Hepatocyte (in vitro differentiated cells): ENCODE results near the gene PSAPL1.

ENCODE experiments used
- EZH2phosphoT487 ChIP-seq: fragments of 200-600 bp; sonication (generic); IDR thresholded peaks from one replicate; pipeline ENCODE4 v1.6.1; 2018; ENCODE audit warnings: antibody characterized with exemption, mild to moderate bottlenecking, low read depth, moderate library complexity; ENCODE audit not compliant: unreplicated experiment, severe bottlenecking
- TF ChIP-seq, protein P1 (sequence below): fragments of 200-600 bp; sonication (generic); IDR thresholded peaks from 2 replicates; pipeline ENCODE4 v1.5.1; 2016; ENCODE audit warnings: antibody characterized with exemption, mild to moderate bottlenecking; ENCODE audit not compliant: poor library complexity

DNA sequence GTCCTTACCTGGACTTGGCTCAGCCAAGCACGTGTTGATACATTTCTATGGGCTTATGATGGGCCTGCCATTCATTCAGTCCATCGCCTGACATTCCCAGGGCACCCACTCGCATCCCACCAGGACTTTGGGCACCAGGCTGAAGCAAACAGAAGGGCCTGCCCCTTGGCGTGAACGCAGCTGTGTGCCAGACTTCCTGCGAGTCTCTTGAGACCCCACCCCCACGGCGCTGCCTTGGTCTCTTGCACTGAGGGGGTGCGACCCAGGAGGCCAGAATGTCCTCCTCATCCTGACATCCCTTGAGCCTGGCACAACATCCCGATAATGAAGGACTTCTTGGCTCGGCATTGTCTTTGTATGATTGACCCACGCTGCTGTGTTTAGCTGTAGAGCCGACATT lies 1.5 kb upstream of the PSAPL1 start:
- no peak for TF ChIP-seq EZH2phosphoT487
- TF ChIP-seq, protein P1, sequence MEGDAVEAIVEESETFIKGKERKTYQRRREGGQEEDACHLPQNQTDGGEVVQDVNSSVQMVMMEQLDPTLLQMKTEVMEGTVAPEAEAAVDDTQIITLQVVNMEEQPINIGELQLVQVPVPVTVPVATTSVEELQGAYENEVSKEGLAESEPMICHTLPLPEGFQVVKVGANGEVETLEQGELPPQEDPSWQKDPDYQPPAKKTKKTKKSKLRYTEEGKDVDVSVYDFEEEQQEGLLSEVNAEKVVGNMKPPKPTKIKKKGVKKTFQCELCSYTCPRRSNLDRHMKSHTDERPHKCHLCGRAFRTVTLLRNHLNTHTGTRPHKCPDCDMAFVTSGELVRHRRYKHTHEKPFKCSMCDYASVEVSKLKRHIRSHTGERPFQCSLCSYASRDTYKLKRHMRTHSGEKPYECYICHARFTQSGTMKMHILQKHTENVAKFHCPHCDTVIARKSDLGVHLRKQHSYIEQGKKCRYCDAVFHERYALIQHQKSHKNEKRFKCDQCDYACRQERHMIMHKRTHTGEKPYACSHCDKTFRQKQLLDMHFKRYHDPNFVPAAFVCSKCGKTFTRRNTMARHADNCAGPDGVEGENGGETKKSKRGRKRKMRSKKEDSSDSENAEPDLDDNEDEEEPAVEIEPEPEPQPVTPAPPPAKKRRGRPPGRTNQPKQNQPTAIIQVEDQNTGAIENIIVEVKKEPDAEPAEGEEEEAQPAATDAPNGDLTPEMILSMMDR = no peak
